Cardiac septum (tissue), 1 donor: ENCODE data around the gene GALNT12. TPM values are rescaled to one million over a fixed set of nuclear protein-coding genes. Genes with fewer than 3 reads are reported as not detected.

Experiments
- DNase-seq: peaks from one replicate; pipeline ENCODE4 v3.0.0-alpha.2; 2020; ENCODE audit warnings: low spot score
- intact Hi-C: fragments of 100-400 bp; cut with DNase I; formaldehyde crosslinking; loops from one replicate; pipeline ENCODE4 v1.14.0; 2022
- total RNA-seq: library from RNA; stranded (reverse); fragmentation: NEBNext Ultra II Directional; extraction: Animal tissue kit (Norgen Biotek cat#: 25700); gene quantifications from one replicate; pipeline ENCODE4 v1.2.1, GENCODE V29; 2021
- donor health status: DM: no; HTN: no; CAD: no.

GALNT12 gene
- total RNA-seq, 1 donor from 2014 or later, result 0.38 TPM

- intact Hi-C loops, result no loop called here
- peak; percentile 14 for DNase-seq
Observed at GRCh38 chr9:98870782-98871557, 63.5 kb downstream of the GALNT12 start.

GRCh38 chr9:98871558-98872065 is 64.1 kb downstream of the GALNT12 start:
- intact Hi-C loops, result no loop called here
- DNase-seq, result peak; percentile 41

DNA sequence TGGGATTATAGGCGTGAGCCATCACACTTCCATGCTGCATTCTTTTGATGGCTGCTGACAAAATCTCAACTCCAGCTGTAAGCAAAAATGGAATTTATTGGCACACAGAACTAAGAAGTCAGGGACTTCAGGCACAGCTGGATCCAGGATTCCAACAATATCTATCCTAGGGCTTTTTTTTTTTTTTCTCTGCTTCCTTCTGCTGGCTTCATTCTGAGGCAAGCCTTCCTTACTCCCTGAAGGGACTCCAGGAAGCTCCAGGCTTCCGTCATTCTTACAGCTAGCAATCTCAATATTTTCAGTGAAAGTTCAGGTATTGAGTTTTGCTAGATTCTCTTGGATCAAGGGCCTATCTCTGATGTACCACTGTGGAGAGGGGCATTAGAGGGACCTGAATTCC is 66.1 kb downstream of the GALNT12 start:
- intact Hi-C loops, result no loop called here
- no peak for DNase-seq

- intact Hi-C loops, result no loop called here
- DNase-seq, result peak; percentile 76
Observed at GRCh38 chr9:98873951-98874371, 66.5 kb downstream of the GALNT12 start.

- intact Hi-C loops, result no loop called here
- DNase-seq, result peak; percentile 54
Observed at GRCh38 chr9:98874721-98875255, 67.3 kb downstream of the GALNT12 start.

- intact Hi-C loops, result no loop called here
- peak; percentile 19 for DNase-seq
Observed at GRCh38 chr9:98875536-98875935, 68.1 kb downstream of the GALNT12 start.

DNA sequence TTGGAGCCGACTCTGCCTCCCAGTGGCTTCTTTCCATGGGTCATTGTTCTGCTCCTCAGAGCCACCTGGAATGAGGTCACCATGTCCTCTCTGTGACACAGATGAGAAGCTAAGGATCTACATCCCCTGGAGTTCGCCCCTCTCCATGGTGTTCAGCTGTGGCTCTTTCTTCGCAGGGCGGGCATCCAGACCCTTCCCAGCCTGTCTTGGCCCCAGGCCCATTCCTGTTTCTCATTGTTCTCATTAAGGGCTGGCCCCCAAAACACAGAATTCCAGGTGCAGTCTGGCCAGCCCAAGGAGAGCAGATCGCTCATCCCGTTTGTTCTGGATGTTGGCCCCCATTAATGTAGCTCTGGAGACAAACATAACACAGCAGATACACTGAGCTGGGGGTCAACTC is 69.8 kb downstream of the GALNT12 start:
- intact Hi-C loops, result no loop called here
- peak; percentile 55 for DNase-seq

- DNase-seq, result peak; percentile 27
- intact Hi-C loops, result no loop called here
Observed at GRCh38 chr9:98879094-98879962, 71.9 kb downstream of the GALNT12 start.

- intact Hi-C loops, result no loop called here
- peak; percentile 68 for DNase-seq
Observed at GRCh38 chr9:98879963-98880310, 72.5 kb downstream of the GALNT12 start.

- intact Hi-C loops, result no loop called here
- peak; percentile 57 for DNase-seq
Observed at GRCh38 chr9:98880311-98881015, 73.0 kb downstream of the GALNT12 start.

GRCh38 chr9:98881356-98881755 is 73.9 kb downstream of the GALNT12 start:
- intact Hi-C loops, result no loop called here
- DNase-seq, result peak; percentile 10

DNA sequence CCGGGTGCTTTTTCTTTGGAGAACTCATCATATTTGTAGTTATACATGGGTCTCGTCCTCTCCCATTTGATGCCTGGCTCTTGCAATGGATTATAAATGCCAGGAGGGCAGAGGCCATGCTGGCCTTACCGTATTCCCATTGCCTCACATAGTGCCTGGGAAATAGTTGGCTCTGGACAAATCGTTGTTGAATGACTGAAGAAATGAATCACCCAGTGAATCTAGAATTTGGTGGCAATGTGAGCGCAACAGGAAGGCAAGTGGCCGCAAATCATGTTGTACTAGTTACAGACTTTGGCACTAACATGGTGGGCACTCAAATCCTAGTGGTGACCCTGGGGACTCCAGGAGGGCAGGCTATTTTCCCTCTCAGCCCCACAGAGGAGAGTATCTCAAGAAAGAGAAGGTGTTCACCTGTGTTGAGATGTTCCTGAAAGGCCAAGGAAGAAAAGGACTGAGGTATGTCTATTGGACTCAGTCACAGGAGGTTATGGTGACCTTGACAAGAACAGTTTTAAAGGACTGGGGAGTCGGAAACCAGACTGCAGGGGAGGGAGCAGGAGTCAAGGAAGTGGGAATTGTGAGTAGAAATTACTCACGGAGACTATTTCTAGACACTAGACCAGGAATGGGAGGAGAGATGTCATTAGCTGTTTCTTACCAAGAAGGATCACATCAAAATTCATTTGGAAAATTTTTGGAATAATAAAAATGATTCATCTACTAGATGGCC is 74.5 kb downstream of the GALNT12 start:
- peak; percentile 49 for DNase-seq
- intact Hi-C loops, result loop anchor here (1.0 kb wide), 1 partner anchor 13 kb away; no protein-coding TSS in a partner anchor

GRCh38 chr9:98882569-98882923 is 75.1 kb downstream of the GALNT12 start:
- DNase-seq, result peak; percentile 17
- intact Hi-C loops, result loop anchor here (1.0 kb wide), 1 partner anchor 13 kb away; no protein-coding TSS in a partner anchor

GRCh38 chr9:98883276-98883675 is 75.8 kb downstream of the GALNT12 start:
- DNase-seq, result no peak
- intact Hi-C loops, result no loop called here

- DNase-seq, result peak; percentile 56
- intact Hi-C loops, result no loop called here
Observed at GRCh38 chr9:98884849-98885248, 77.4 kb downstream of the GALNT12 start.

GRCh38 chr9:98885575-98886295 is 78.3 kb downstream of the GALNT12 start:
- DNase-seq, result peak; percentile 54
- intact Hi-C loops, result no loop called here

GRCh38 chr9:98886691-98887229 is 79.3 kb downstream of the GALNT12 start:
- intact Hi-C loops, result no loop called here
- DNase-seq, result peak; percentile 69

- intact Hi-C loops, result loop anchor here (2.0 kb wide), 1 partner anchor 87 kb away; no protein-coding TSS in a partner anchor
- DNase-seq, result no peak
Observed at GRCh38 chr9:98887918-98888510, 80.5 kb downstream of the GALNT12 start.
